GM21529 (cell line): ENCODE measurements around the gene C2orf81.
A peak's percentile ranks its signal among the peaks of the same experiment; 100 is the strongest.
"Not testable (repeated sequence)": the region's sequence is repeated elsewhere in the genome, so short reads cannot be mapped to it uniquely, and the experiment has no call there.

Source experiments
- ATAC-seq: cut with Tn5 transposase; IDR thresholded peaks from one replicate; pipeline ENCODE4 v1.9.1; 2021; ENCODE audit not compliant: unreplicated experiment

C2orf81 gene

GRCh38 chr2:74423231-74424095, 2.0 kb upstream of the C2orf81 start:
- ATAC-seq = no peak

GRCh38 chr2:74420443-74421103, 846 bp downstream of the C2orf81 start:
- not testable (repeated sequence) for ATAC-seq

GRCh38 chr2:74420006-74420405, 1.4 kb downstream of the C2orf81 start:
- no peak for ATAC-seq

- ATAC-seq = no peak
Measured at GRCh38 chr2:74419345-74419744, 2.1 kb downstream of the C2orf81 start.

GRCh38 chr2:74418312-74418711, 3.1 kb downstream of the C2orf81 start:
- no peak for ATAC-seq

GRCh38 chr2:74417763-74418162, 3.7 kb downstream of the C2orf81 start:
- no peak for ATAC-seq

- ATAC-seq = no peak
Measured at GRCh38 chr2:74417197-74417596, 4.2 kb downstream of the C2orf81 start.

GRCh38 chr2:74416778-74417177, 4.6 kb downstream of the C2orf81 start:
- no peak for ATAC-seq

GRCh38 chr2:74415762-74416395, 5.5 kb downstream of the C2orf81 start:
- no peak for ATAC-seq

- no peak for ATAC-seq
Measured at GRCh38 chr2:74414881-74415761, 6.3 kb downstream of the C2orf81 start.

- no peak for ATAC-seq
Measured at GRCh38 chr2:74414441-74414840, 7.0 kb downstream of the C2orf81 start.

GRCh38 chr2:74413001-74413698, 8.3 kb downstream of the C2orf81 start:
- ATAC-seq = no peak

GRCh38 chr2:74407682-74408081, 13.7 kb downstream of the C2orf81 start:
- no peak for ATAC-seq

GRCh38 chr2:74406035-74406434, 15.4 kb downstream of the C2orf81 start:
- peak; percentile 51 for ATAC-seq

- no peak for ATAC-seq
Measured at GRCh38 chr2:74401891-74402290, 19.5 kb downstream of the C2orf81 start.

- no peak for ATAC-seq
Measured at GRCh38 chr2:74399785-74400184, 21.6 kb downstream of the C2orf81 start.

- no peak for ATAC-seq
Measured at GRCh38 chr2:74396149-74396548, 25.3 kb downstream of the C2orf81 start.

- no peak for ATAC-seq
Measured at GRCh38 chr2:74393525-74393924, 27.9 kb downstream of the C2orf81 start.

- no peak for ATAC-seq
Measured at GRCh38 chr2:74392449-74392743, 29.0 kb downstream of the C2orf81 start.
